ENCODE results near the gene GBP7. TPM values are rescaled to one million over a fixed set of nuclear protein-coding genes. Genes with fewer than 3 reads are reported as not detected.
A peak's percentile ranks its signal among the peaks of the same experiment; 100 is the strongest.

GBP7 gene
- polyA plus RNA-seq, 3 donors = not detected

DNA sequence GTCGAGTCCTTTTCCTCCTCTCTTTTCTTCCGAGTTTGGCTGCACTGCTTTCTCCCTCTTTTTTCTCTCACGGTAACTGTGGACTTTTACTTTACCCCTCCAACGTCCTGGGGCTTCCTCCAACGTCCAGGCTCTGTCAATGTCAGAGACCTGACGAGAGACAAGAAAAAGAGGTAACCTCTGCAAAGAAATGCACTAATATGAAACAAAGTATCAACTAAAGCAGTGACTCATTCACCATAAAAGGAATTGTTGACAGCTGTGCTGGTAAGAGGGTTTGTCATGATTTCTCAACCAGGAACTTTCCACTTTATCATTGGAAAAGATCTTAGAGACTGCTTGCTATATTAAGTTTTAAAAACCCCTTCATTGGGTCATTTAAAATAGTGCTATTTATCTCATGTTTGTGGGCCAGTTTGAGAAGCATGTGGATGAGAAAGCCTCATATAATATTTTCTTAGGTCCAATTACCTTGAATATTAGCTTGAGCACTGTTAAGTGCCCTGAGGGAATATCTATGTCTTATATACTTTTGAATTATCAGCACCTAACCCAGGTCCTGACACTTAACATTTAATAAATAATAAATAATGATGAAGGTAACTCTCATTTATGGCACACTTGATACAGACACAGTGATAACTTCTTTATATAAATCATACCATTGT lies 49.8 kb downstream of the GBP7 start, which contains the start of gene GBP2:
GBP2 (minus strand) TSS at position 202 of the 668 bp plus-strand sequence. CDS start 4,148 bp downstream, outside the sequence.
- Mint-ChIP-seq H3K27ac (peak within 1 kb of the TSS; percentile 94 to 99 (median 99)), H3K4me3 (peak within 1 kb of the TSS; percentile 99 to 100), H3K36me3 (peaks cover 5 to 27% of the 10 kb centered on the region in 2 donors), H3K27me3 (ENCODE audit: low read depth in 3 of 3) (peaks cover 0 to 1% (median 0%) of the 10 kb centered on the region in 3 donors), H3K4me1 (peaks cover 70% of the 10 kb centered on the region), H3K9me3 (peaks cover 0 to 11% (median 3%) of the 10 kb centered on the region in 7 donors)
- peak within 1 kb of the TSS; percentile 80 for H3K9ac ChIP-seq (ENCODE audit: insufficient read depth, low read length, poor library complexity, severe bottlenecking)
- peak; percentile 58 to 92 (median 88) for DNase-seq
- WGBS (ENCODE audit: insufficient coverage) = 0% methylated on average over 5 of the region's 6 CpGs
- H3K4me1 ChIP-seq (ENCODE audit: control insufficient read depth in 1 of 2, insufficient read depth in 2 of 2, low read length in 2 of 2) = peaks cover 50 to 74% of the 10 kb centered on the region in 2 donors
- peak within 1 kb of the TSS; percentile 85 for H2AFZ ChIP-seq (ENCODE audit: insufficient read depth, low read depth, low read length, poor library complexity, severe bottlenecking)
- H3K27ac ChIP-seq (ENCODE audit: low read depth in 1 of 2, low read length in 2 of 2) = peak within 1 kb of the TSS; percentile 62 to 97
- H3K4me2 ChIP-seq (replicated peaks; ENCODE audit: extremely low read depth, low read length, poor library complexity, severe bottlenecking) = peak within 1 kb of the TSS; percentile 92
- TF ChIP-seq, protein P1, sequence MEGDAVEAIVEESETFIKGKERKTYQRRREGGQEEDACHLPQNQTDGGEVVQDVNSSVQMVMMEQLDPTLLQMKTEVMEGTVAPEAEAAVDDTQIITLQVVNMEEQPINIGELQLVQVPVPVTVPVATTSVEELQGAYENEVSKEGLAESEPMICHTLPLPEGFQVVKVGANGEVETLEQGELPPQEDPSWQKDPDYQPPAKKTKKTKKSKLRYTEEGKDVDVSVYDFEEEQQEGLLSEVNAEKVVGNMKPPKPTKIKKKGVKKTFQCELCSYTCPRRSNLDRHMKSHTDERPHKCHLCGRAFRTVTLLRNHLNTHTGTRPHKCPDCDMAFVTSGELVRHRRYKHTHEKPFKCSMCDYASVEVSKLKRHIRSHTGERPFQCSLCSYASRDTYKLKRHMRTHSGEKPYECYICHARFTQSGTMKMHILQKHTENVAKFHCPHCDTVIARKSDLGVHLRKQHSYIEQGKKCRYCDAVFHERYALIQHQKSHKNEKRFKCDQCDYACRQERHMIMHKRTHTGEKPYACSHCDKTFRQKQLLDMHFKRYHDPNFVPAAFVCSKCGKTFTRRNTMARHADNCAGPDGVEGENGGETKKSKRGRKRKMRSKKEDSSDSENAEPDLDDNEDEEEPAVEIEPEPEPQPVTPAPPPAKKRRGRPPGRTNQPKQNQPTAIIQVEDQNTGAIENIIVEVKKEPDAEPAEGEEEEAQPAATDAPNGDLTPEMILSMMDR (IDR thresholded peaks at IDR 0.05) = no peak
- no peaks in the 10 kb centered on the region for H4K20me1 ChIP-seq (ENCODE audit: insufficient read depth, low read length)
- no peaks in the 10 kb centered on the region for H3K9me3 ChIP-seq (replicated peaks in 1 of 2; ENCODE audit: control insufficient read depth in 1 of 2, insufficient read depth in 1 of 2, low read length in 2 of 2)
- H3K4me3 ChIP-seq (replicated peaks in 1 of 3; ENCODE audit: low read depth in 2 of 3, low read length in 3 of 3) = peak within 1 kb of the TSS; percentile 49 to 100 (median 98)
- H3K27me3 ChIP-seq (ENCODE audit: control insufficient read depth in 2 of 2, insufficient read depth in 2 of 2, low read length in 2 of 2) = no peaks in the 10 kb centered on the region
- peaks cover 25% of the 10 kb centered on the region for H3K79me2 ChIP-seq (ENCODE audit: insufficient read depth, low read length)
- peaks cover 5 to 15% of the 10 kb centered on the region in 2 donors for H3K36me3 ChIP-seq (replicated peaks in 1 of 2; ENCODE audit: control insufficient read depth in 1 of 2, insufficient read depth in 2 of 2, low read length in 2 of 2)
- intact Hi-C loops (cut with micrococcal nuclease) = loop anchor here in 1 of 2 donors (2.0 kb wide), 1 partner anchor 147 kb away; the partner anchor contains the start of gene GBP5

DNA sequence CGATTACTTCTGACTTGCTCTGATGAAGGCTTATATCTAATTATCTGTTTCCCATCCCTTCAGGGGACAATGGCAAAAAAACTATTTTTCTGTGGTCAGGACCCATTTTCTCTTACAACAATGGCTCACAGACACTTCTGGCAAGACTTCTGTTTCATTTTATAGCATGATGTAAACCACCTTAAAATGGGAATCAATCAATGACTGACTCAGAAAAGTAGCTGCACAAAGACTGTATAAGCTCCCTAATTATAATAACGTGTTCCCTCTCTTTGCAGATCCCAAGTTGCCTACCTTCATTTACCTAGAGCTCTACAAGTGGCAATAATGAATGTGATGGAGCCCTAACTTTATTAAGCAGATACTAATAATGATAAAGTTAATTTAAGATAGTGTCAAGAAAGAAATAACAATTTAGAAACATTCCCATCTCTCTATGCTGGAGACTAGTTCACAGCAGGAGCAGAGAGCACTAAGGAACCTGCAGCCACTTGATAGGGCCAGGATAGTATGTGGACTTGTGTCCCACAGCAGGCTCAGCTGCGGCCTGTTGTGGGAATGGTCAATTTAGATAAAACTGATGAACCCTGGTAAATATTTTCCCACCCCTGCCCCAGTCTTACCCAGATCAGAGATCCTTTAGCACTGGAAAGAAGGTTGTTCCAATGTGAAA lies 50.4 kb downstream of the GBP7 start:
- peak in 1 of 3 donors; percentile 29 for DNase-seq
- intact Hi-C loops (cut with micrococcal nuclease) = no loop called here
- Histone ChIP-seq H3K4me2 (replicated peaks; ENCODE audit: extremely low read depth, low read length, poor library complexity, severe bottlenecking) (peak overlapping the region; percentile 92), H3K27me3 (ENCODE audit: control insufficient read depth in 2 of 2, insufficient read depth in 2 of 2, low read length in 2 of 2) (no peaks in the 10 kb centered on the region), H3K27ac (ENCODE audit: low read depth in 1 of 2, low read length in 2 of 2) (peak overlapping the region; percentile 38 to 97), H3K9ac (ENCODE audit: insufficient read depth, low read length, poor library complexity, severe bottlenecking) (peak overlapping the region; percentile 80), H2AFZ (ENCODE audit: insufficient read depth, low read depth, low read length, poor library complexity, severe bottlenecking) (peak overlapping the region; percentile 85), H3K36me3 (replicated peaks in 1 of 2; ENCODE audit: control insufficient read depth in 1 of 2, insufficient read depth in 2 of 2, low read length in 2 of 2) (peaks cover 9 to 22% of the 10 kb centered on the region in 2 donors), H4K20me1 (ENCODE audit: insufficient read depth, low read length) (no peaks in the 10 kb centered on the region), H3K4me3 (replicated peaks in 1 of 3; ENCODE audit: low read depth in 2 of 3, low read length in 3 of 3) (peak overlapping the region; percentile 49 to 100 (median 98)), H3K4me1 (ENCODE audit: control insufficient read depth in 1 of 2, insufficient read depth in 2 of 2, low read length in 2 of 2) (peaks cover 48 to 69% of the 10 kb centered on the region in 2 donors), H3K9me3 (replicated peaks in 1 of 2; ENCODE audit: control insufficient read depth in 1 of 2, insufficient read depth in 1 of 2, low read length in 2 of 2) (no peaks in the 10 kb centered on the region), H3K79me2 (ENCODE audit: insufficient read depth, low read length) (peaks cover 25% of the 10 kb centered on the region)
- no CpG with 5 or more reads among the region's 3 CpGs for WGBS (ENCODE audit: insufficient coverage)
- Mint-ChIP-seq H3K9me3 (peaks cover 0 to 11% (median 3%) of the 10 kb centered on the region in 7 donors), H3K27me3 (ENCODE audit: low read depth in 3 of 3) (peaks cover 0 to 1% (median 0%) of the 10 kb centered on the region in 3 donors), H3K27ac (peak overlapping the region; percentile 94 to 99 (median 99)), H3K4me3 (peak overlapping the region; percentile 99 to 100), H3K36me3 (peaks cover 7 to 32% of the 10 kb centered on the region in 2 donors), H3K4me1 (peaks cover 66% of the 10 kb centered on the region)
- TF ChIP-seq, protein P1 (IDR thresholded peaks at IDR 0.05) = no peak
